Parathyroid adenoma (tissue), 2 donors: ENCODE data around the gene EXOC3.
A peak's percentile ranks its signal among the peaks of the same experiment; 100 is the strongest.

ENCODE experiments used
- H2AFZ ChIP-seq: fragments of 300-600 bp; sonication (generic); one replicate; pipeline ENCODE4 v1.7.0; 2017; ENCODE audit warnings: antibody characterized with exemption, mild to moderate bottlenecking
- H3K27ac ChIP-seq: fragments of 300-600 bp; sonication (generic); one replicate; pipeline ENCODE4 v1.7.0; 2017
- H3K27me3 ChIP-seq: fragments of 300-600 bp; sonication (generic); one replicate; pipeline ENCODE4 v1.7.0; 2017; ENCODE audit warnings: low read length; ENCODE audit not compliant: control insufficient read depth, insufficient read depth
- H3K36me3 ChIP-seq: fragments of 300-600 bp; sonication (generic); one replicate; pipeline ENCODE4 v1.7.0; 2017; ENCODE audit warnings: low read length; ENCODE audit not compliant: control insufficient read depth, insufficient read depth
- H3K4me1 ChIP-seq: fragments of 300-600 bp; sonication (generic); one replicate; pipeline ENCODE4 v1.7.0; 2017; ENCODE audit warnings: control low read depth
- H3K4me2 ChIP-seq: fragments of 300-600 bp; sonication (generic); one replicate; pipeline ENCODE4 v1.7.0; 2017; ENCODE audit warnings: low read length
- H3K4me3 ChIP-seq: fragments of 300-600 bp; sonication (generic); one replicate; pipeline ENCODE4 v1.7.0; 2017; ENCODE audit warnings: low read depth, low read length
- H3K79me2 ChIP-seq: fragments of 300-600 bp; sonication (generic); one replicate; pipeline ENCODE4 v1.7.0; 2017; ENCODE audit warnings: control low read depth
- H3K9ac ChIP-seq: fragments of 300-600 bp; sonication (generic); one replicate; pipeline ENCODE4 v1.7.0; 2017; ENCODE audit warnings: mild to moderate bottlenecking
- H3K9me3 ChIP-seq: fragments of 300-600 bp; sonication (generic); one replicate; pipeline ENCODE4 v1.7.0; 2017; ENCODE audit warnings: low read length; ENCODE audit not compliant: control insufficient read depth
- TF ChIP-seq, protein P1 (sequence below): fragments of 300-600 bp; sonication (generic); IDR thresholded peaks from one replicate; pipeline ENCODE4 v1.7.0; 2017; ENCODE audit warnings: antibody characterized with exemption, mild to moderate bottlenecking
- donor health status: primary hyperparathyroidism.

Gene EXOC3

DNA sequence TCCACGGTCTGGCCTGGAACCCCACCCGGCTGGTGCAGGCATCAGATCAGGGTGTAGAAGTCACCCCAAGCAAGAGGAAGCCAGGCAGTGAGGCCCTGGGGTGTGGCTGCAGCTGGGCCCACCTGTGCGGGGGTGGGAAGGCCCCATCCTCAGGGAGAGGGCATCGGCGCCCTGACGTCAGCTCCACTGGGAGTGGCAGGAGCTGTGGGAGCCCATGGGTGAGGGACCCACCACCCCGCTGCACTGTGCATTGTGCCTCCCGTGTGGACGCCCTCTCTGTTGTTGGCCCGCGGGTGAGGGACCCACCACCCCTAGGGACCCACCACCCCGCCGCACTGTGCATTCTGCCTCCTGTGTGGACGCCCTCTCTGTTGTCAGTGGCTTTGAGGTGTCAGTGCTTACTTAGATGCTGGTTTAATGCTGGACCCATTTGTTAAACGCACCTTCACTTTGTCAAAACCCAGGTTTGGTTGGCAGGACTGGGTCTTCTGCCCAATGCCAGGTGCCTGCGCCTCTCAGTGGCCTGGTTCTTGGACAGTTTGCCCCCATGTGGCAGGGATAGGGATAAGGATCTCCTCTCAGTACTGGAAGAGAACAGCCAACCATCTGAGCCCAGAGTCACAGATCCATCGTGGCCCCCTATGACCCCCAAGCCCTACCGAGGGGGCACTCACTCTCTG, 6.9 kb upstream of the EXOC3 start:
- H3K9me3 ChIP-seq = no peaks in the 10 kb centered on the region
- H3K27ac ChIP-seq = no peak overlapping the region
- H3K4me1 ChIP-seq = peaks cover 6% of the 10 kb centered on the region
- no peak overlapping the region for H3K4me2 ChIP-seq
- H3K36me3 ChIP-seq = no peaks in the 10 kb centered on the region
- no peak overlapping the region for H2AFZ ChIP-seq
- no peak overlapping the region for H3K9ac ChIP-seq
- no peak overlapping the region for H3K4me3 ChIP-seq
- no peaks in the 10 kb centered on the region for H3K79me2 ChIP-seq
- TF ChIP-seq, protein P1, sequence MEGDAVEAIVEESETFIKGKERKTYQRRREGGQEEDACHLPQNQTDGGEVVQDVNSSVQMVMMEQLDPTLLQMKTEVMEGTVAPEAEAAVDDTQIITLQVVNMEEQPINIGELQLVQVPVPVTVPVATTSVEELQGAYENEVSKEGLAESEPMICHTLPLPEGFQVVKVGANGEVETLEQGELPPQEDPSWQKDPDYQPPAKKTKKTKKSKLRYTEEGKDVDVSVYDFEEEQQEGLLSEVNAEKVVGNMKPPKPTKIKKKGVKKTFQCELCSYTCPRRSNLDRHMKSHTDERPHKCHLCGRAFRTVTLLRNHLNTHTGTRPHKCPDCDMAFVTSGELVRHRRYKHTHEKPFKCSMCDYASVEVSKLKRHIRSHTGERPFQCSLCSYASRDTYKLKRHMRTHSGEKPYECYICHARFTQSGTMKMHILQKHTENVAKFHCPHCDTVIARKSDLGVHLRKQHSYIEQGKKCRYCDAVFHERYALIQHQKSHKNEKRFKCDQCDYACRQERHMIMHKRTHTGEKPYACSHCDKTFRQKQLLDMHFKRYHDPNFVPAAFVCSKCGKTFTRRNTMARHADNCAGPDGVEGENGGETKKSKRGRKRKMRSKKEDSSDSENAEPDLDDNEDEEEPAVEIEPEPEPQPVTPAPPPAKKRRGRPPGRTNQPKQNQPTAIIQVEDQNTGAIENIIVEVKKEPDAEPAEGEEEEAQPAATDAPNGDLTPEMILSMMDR = peak; percentile 7
- no peaks in the 10 kb centered on the region for H3K27me3 ChIP-seq

- H3K36me3 ChIP-seq = no peaks in the 10 kb centered on the region
- H3K4me2 ChIP-seq = no peak overlapping the region
- H3K9ac ChIP-seq = no peak overlapping the region
- H3K4me1 ChIP-seq = peaks cover 6% of the 10 kb centered on the region
- TF ChIP-seq, protein P1 = no peak
- no peaks in the 10 kb centered on the region for H3K9me3 ChIP-seq
- H2AFZ ChIP-seq = no peak overlapping the region
- H3K79me2 ChIP-seq = no peaks in the 10 kb centered on the region
- no peaks in the 10 kb centered on the region for H3K27me3 ChIP-seq
- no peak overlapping the region for H3K4me3 ChIP-seq
- H3K27ac ChIP-seq = no peak overlapping the region
These were observed 6.4 kb upstream of the EXOC3 start for GRCh38 chr5:436641-436975.

DNA sequence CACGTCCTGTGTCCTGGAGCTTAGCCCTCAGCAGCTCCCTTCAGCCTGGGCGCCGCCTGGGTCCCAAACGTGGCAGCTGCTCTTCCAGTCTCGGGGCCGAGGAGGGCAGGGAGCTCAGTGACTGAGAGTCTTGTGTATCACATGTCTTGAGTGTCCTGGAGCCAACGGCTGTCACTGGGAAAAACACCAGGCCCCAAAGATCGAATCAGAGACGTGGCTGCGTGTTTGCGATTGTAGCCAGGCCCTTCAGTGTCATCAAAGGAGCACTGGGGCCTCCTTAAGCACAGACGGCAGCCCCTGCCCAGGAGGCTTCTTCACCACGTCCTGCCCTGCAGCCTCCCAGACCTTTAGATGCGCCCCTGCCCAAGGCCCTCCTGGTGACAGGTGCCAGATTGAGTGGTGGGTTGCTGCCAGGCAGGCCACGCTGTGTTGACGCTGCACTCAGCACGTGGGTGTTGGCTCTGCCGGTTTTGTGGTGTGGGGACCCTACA, 5.7 kb upstream of the EXOC3 start:
- Histone ChIP-seq H3K36me3 (no peaks in the 10 kb centered on the region), H3K79me2 (peaks cover 3% of the 10 kb centered on the region), H3K27ac (no peak overlapping the region), H3K27me3 (no peaks in the 10 kb centered on the region), H3K4me2 (no peak overlapping the region), H3K9me3 (no peaks in the 10 kb centered on the region), H2AFZ (no peak overlapping the region), H3K9ac (no peak overlapping the region), H3K4me1 (peaks cover 3% of the 10 kb centered on the region), H3K4me3 (no peak overlapping the region)
- TF ChIP-seq, protein P1 = no peak

- H3K9ac ChIP-seq = no peak overlapping the region
- H3K4me1 ChIP-seq = no peaks in the 10 kb centered on the region
- H3K9me3 ChIP-seq = no peaks in the 10 kb centered on the region
- no peak overlapping the region for H3K4me2 ChIP-seq
- peaks cover 11% of the 10 kb centered on the region for H3K79me2 ChIP-seq
- H3K27ac ChIP-seq = no peak overlapping the region
- no peaks in the 10 kb centered on the region for H3K36me3 ChIP-seq
- TF ChIP-seq, protein P1 = no peak
- no peak overlapping the region for H2AFZ ChIP-seq
- no peak overlapping the region for H3K4me3 ChIP-seq
- H3K27me3 ChIP-seq = no peaks in the 10 kb centered on the region
These were observed 4.4 kb upstream of the EXOC3 start for GRCh38 chr5:438481-438981.

DNA sequence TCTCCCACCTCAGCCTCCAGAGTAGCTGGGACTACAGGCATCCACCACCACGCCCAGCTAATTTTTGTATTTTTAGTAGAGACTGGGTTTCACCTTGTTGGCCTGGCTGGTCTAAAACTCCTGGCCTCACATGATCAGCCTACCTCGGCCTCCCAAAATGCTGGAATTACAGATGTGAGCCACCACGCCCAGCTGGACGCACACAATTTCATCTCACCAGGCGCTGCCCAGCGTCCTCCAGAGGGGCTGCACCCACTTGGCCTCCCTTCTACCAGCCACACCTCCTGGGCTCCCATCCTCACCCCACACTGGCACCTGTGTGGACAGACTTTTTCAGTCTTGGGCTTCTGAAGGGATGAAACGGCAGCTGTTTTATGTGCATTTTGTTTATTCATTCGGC, 3.8 kb upstream of the EXOC3 start:
- Histone ChIP-seq H3K4me2 (no peak overlapping the region), H3K36me3 (no peaks in the 10 kb centered on the region), H3K4me1 (peaks cover 3% of the 10 kb centered on the region), H3K27me3 (no peaks in the 10 kb centered on the region), H3K79me2 (peaks cover 14% of the 10 kb centered on the region), H2AFZ (no peak overlapping the region), H3K9ac (no peak overlapping the region), H3K9me3 (no peaks in the 10 kb centered on the region), H3K27ac (no peak overlapping the region), H3K4me3 (no peak overlapping the region)
- TF ChIP-seq, protein P1 = no peak
